SU-DHL-6 (cell line): ENCODE data around the gene HAPLN2.

Experiments
- H2AFZ ChIP-seq: fragments of 200-600 bp; sonication (generic); 2 replicates; pipeline ENCODE4 v1.6.1; 2014; ENCODE audit warnings: low read depth, mild to moderate bottlenecking, moderate library complexity, mixed read lengths, antibody characterized with exemption, low read length; ENCODE audit not compliant: severe bottlenecking
- H3F3A ChIP-seq: fragments of 200-600 bp; shearing (Covaris generic); 2 replicates; pipeline ENCODE4 v1.6.0; 2016; ENCODE audit warnings: antibody characterized with exemption, mild to moderate bottlenecking; ENCODE audit not compliant: insufficient read depth
- H3K27ac ChIP-seq: fragments of 200-600 bp; sonication (generic); 2 replicates; pipeline ENCODE4 v1.5.1; 2016; ENCODE audit warnings: low read depth, mild to moderate bottlenecking, low read length, moderate library complexity, mixed read lengths
- H3K27me3 ChIP-seq: fragments of 200-600 bp; sonication (generic), shearing (Covaris generic); 2 replicates; pipeline ENCODE4 v1.6.0; 2014; ENCODE audit warnings: mild to moderate bottlenecking, low read length
- H3K36me3 ChIP-seq: fragments of 200-600 bp; sonication (generic); 2 replicates; pipeline ENCODE4 v1.6.1; 2014; ENCODE audit warnings: mild to moderate bottlenecking, low read length, mixed read lengths
- H3K4me2 ChIP-seq: fragments of 300-600, 200-600 bp; shearing (Covaris generic), sonication (generic); 2 replicates; pipeline ENCODE4 v1.6.0; 2014; ENCODE audit warnings: low read length, low read depth, mild to moderate bottlenecking; ENCODE audit not compliant: poor library complexity, severe bottlenecking
- H3K4me3 ChIP-seq: fragments of 200-600 bp; sonication (generic); 2 replicates; pipeline ENCODE4 v1.5.1; 2014; ENCODE audit warnings: antibody characterized with exemption, low read length, mild to moderate bottlenecking, mixed read lengths; ENCODE audit not compliant: insufficient read depth, poor library complexity, severe bottlenecking
- H3K79me2 ChIP-seq: fragments of 200-600 bp; sonication (generic); 2 replicates; pipeline ENCODE4 v1.6.1; 2014; ENCODE audit warnings: mild to moderate bottlenecking, low read length, moderate library complexity; ENCODE audit not compliant: insufficient read depth
- H3K9ac ChIP-seq: fragments of 200-600 bp; sonication (generic); 2 replicates; pipeline ENCODE4 v1.7.0; 2014; ENCODE audit warnings: mild to moderate bottlenecking, low read length
- H3K9me2 ChIP-seq: fragments of 200-600 bp; sonication (generic); replicated peaks from 2 replicates; pipeline ENCODE4 v1.6.1; 2014; ENCODE audit warnings: low read length; ENCODE audit not compliant: insufficient read depth
- H3K9me3 ChIP-seq: fragments of 200-600 bp; sonication (generic); 2 replicates; pipeline ENCODE4 v1.6.1; 2014; ENCODE audit warnings: low read length, mixed read lengths; ENCODE audit not compliant: insufficient read depth
- H4K20me1 ChIP-seq: fragments of 200-600 bp; sonication (generic); 2 replicates; pipeline ENCODE4 v1.6.1; 2014; ENCODE audit warnings: low read depth, mild to moderate bottlenecking, antibody characterized with exemption, low read length, moderate library complexity, mixed read lengths
- EZH2phosphoT487 ChIP-seq: fragments of 200-600 bp; sonication (generic), shearing (Covaris generic); conservative IDR thresholded peaks from 2 replicates; pipeline ENCODE4 v1.6.1; 2018; ENCODE audit warnings: mild to moderate bottlenecking, antibody characterized with exemption, low read length, moderate library complexity, mixed read lengths
- TF ChIP-seq, protein P1 (sequence below): fragments of 200-600 bp; sonication (generic); IDR thresholded peaks from one replicate; pipeline ENCODE4 v1.5.1; 2017; ENCODE audit warnings: antibody characterized with exemption, mild to moderate bottlenecking, low read length, moderate library complexity; ENCODE audit not compliant: insufficient read depth, poor library complexity, severe bottlenecking

HAPLN2 gene

DNA sequence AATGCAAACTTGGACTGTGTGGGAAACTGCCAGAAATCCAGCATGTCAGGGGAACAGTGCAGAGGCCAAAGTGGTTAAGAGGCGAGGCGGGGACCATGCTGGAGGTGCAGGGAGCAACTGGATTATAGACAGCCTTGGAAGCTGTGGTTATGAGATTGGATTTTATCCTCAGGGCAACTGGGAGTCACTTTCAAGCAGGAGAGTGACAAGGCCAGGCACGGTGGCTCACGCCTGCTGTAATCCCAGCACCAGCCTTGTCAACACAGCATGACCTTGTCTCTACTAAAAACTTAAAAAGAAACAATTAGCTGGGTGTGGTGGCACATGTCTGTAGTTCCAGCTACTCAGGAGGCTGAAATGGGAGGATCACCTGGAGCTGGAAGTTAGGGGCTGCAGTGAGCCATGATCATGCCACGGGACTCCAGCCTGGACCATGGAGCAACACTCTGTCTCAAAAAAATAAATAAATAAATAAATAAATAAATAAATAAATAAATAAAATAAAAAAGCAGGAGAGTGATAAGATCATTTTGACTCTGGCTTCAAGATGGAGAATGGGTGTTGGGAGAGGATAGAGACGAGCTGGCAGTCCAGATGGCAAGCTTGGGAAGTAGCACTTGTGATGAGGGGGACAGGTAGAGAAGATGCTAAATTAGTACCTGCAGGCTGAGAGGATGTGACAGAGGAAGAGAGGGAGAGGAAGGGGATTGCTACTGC lies 3.5 kb downstream of the HAPLN2 start:
- H2AFZ ChIP-seq = no peak overlapping the region
- no peaks in the 10 kb centered on the region for H3K9me2 ChIP-seq
- 0 out of 2 replicates have a peak, but pooled peaks cover 3% of the 10 kb centered on the region for H3F3A ChIP-seq
- H3K36me3 ChIP-seq = no peaks in the 10 kb centered on the region
- H3K4me3 ChIP-seq = no peak overlapping the region
- no peak overlapping the region for H3K4me2 ChIP-seq
- no peak overlapping the region for H3K9ac ChIP-seq
- H3K79me2 ChIP-seq = no peaks in the 10 kb centered on the region
- H3K27ac ChIP-seq = no peak overlapping the region
- H3K27me3 ChIP-seq = no peaks in the 10 kb centered on the region
- no peaks in the 10 kb centered on the region for H3K9me3 ChIP-seq
- H4K20me1 ChIP-seq = no peaks in the 10 kb centered on the region
- TF ChIP-seq EZH2phosphoT487 = no peak
- TF ChIP-seq, protein P1, sequence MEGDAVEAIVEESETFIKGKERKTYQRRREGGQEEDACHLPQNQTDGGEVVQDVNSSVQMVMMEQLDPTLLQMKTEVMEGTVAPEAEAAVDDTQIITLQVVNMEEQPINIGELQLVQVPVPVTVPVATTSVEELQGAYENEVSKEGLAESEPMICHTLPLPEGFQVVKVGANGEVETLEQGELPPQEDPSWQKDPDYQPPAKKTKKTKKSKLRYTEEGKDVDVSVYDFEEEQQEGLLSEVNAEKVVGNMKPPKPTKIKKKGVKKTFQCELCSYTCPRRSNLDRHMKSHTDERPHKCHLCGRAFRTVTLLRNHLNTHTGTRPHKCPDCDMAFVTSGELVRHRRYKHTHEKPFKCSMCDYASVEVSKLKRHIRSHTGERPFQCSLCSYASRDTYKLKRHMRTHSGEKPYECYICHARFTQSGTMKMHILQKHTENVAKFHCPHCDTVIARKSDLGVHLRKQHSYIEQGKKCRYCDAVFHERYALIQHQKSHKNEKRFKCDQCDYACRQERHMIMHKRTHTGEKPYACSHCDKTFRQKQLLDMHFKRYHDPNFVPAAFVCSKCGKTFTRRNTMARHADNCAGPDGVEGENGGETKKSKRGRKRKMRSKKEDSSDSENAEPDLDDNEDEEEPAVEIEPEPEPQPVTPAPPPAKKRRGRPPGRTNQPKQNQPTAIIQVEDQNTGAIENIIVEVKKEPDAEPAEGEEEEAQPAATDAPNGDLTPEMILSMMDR = no peak

DNA sequence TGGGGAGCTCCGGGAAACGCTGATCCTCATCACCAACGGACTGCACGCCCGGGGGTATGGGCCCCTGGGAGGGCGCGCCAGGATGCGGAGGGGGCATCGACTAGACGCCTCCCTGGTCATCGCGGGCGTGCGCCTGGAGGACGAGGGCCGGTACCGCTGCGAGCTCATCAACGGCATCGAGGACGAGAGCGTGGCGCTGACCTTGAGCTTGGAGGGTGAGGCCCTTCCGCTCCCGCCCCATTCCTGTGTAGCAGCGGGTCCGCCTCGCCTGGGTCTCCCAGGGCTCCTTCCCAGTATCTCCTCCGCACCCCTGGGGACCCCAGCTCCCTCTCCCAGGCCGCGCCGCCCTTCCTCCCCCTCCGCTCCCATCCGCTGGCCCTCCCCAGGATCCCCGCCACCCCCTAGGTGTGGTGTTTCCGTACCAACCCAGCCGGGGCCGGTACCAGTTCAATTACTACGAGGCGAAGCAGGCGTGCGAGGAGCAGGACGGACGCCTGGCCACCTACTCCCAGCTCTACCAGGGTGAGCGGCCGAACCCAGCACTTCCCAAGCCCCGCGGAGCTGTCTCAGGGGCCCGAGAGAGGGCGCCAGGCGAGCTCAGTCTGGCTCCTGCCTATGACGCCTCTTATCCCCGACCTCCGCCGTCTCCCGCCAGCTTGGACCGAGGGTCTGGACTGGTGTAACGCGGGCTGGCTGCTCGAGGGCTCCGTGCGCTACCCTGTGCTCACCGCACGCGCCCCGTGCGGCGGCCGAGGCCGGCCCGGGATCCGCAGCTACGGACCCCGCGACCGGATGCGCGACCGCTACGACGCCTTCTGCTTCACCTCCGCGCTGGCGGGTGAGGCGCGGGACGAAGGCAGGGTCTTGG lies 5.0 kb downstream of the HAPLN2 start:
- no peak overlapping the region for H3K27ac ChIP-seq
- no peak overlapping the region for H3K9ac ChIP-seq
- H3K9me2 ChIP-seq = no peaks in the 10 kb centered on the region
- H3K27me3 ChIP-seq = no peaks in the 10 kb centered on the region
- H3K4me2 ChIP-seq = no peak overlapping the region
- H3K36me3 ChIP-seq = no peaks in the 10 kb centered on the region
- H3K79me2 ChIP-seq = no peaks in the 10 kb centered on the region
- H3K4me3 ChIP-seq = no peak overlapping the region
- H2AFZ ChIP-seq = no peak overlapping the region
- no peak for TF ChIP-seq EZH2phosphoT487
- H3K9me3 ChIP-seq = no peaks in the 10 kb centered on the region
- H3F3A ChIP-seq = 0 out of 2 replicates have a peak, but pooled peaks cover 3% of the 10 kb centered on the region
- no peaks in the 10 kb centered on the region for H4K20me1 ChIP-seq

DNA sequence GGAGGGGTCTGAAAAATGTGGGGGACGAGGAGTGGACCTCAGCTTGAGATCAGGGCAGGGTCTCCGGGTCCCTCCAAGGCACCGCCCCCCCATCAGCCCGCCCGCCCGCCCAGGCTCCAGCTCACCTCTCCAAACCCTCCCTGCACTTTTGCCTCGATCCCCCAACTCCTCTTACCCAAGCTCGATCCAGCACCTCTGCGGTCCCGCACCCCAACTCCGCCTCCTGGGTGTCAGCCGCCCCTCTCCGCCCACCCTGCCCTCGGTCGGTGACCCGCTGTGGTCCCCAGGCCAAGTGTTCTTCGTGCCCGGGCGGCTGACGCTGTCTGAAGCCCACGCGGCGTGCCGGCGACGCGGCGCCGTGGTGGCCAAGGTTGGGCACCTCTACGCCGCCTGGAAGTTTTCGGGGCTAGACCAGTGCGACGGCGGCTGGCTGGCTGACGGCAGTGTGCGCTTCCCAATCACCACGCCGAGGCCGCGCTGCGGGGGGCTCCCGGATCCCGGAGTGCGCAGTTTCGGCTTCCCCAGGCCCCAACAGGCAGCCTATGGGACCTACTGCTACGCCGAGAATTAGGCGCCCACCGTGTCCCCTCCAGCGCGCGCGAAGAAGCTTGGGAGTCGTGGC lies 5.7 kb downstream of the HAPLN2 start:
- no peak for TF ChIP-seq EZH2phosphoT487
- TF ChIP-seq, protein P1 = no peak
- no peak overlapping the region for H3K27ac ChIP-seq
- H2AFZ ChIP-seq = no peak overlapping the region
- 0 out of 2 replicates have a peak, but pooled peaks cover 3% of the 10 kb centered on the region for H3F3A ChIP-seq
- H3K79me2 ChIP-seq = no peaks in the 10 kb centered on the region
- H3K9me2 ChIP-seq = no peaks in the 10 kb centered on the region
- H3K36me3 ChIP-seq = no peaks in the 10 kb centered on the region
- H3K4me3 ChIP-seq = no peak overlapping the region
- H3K9me3 ChIP-seq = no peaks in the 10 kb centered on the region
- no peak overlapping the region for H3K9ac ChIP-seq
- no peak overlapping the region for H3K4me2 ChIP-seq
- H3K27me3 ChIP-seq = no peaks in the 10 kb centered on the region
- no peaks in the 10 kb centered on the region for H4K20me1 ChIP-seq
